Sigmoid colon (tissue), 4 donors: ENCODE data around the gene PLG.

Experiments used
- POLR2A ChIP-seq, 2 donors: fragments of 450-650 bp; IDR thresholded peaks; one replicate each; pipeline ENCODE4 v1.6.1; 2016; ENCODE audit warnings: antibody characterized with exemption in 2 of 2, mild to moderate bottlenecking in 2 of 2, moderate library complexity in 2 of 2
- POLR2AphosphoS5 ChIP-seq, 4 donors: sonication (generic); formaldehyde crosslinking; IDR thresholded peaks; one replicate each; pipeline ENCODE4 v1.6.1; 2017; ENCODE audit warnings: antibody characterized with exemption in 4 of 4

GRCh38 chr6:160755165-160755564 is 53.1 kb downstream of the PLG start:
- no peak for TF ChIP-seq POLR2AphosphoS5 (IDR thresholded peaks at IDR 0.05)
- TF ChIP-seq POLR2A (IDR thresholded peaks at IDR 0.05), result no peak
